Smooth muscle cell (in vitro differentiated cells): ENCODE measurements around the gene LCA5. TPM values are rescaled to one million over a fixed set of nuclear protein-coding genes. Genes with fewer than 3 reads are reported as not detected.

Source experiments
- DNase-seq: peaks from one replicate; lab custom pipeline; 2025; ENCODE audit not compliant: unreplicated experiment; lab: John Stamatoyannopoulos, UW
- H2AFZ ChIP-seq: fragments of 200-600 bp; sonication (generic); 2 replicates; pipeline ENCODE4 v1.6.0; 2016; ENCODE audit warnings: antibody characterized with exemption, low read depth, mild to moderate bottlenecking
- H3F3A ChIP-seq: fragments of 200-600 bp; sonication (generic); 2 replicates; pipeline ENCODE4 v1.6.0; 2017; ENCODE audit warnings: antibody characterized with exemption, low read depth
- H3K27ac ChIP-seq: fragments of 200-600 bp; sonication (generic); 2 replicates; pipeline ENCODE4 v1.5.1; 2016; ENCODE audit warnings: low read depth, mild to moderate bottlenecking
- H3K27me3 ChIP-seq: fragments of 200-600 bp; sonication (generic); 2 replicates; pipeline ENCODE4 v1.6.1; 2016; ENCODE audit warnings: low read depth, mild to moderate bottlenecking
- H3K36me3 ChIP-seq: fragments of 200-600 bp; sonication (generic); 2 replicates; pipeline ENCODE4 v1.5.1; 2016; ENCODE audit warnings: low read depth
- H3K4me1 ChIP-seq: fragments of 200-600 bp; sonication (generic); 2 replicates; pipeline ENCODE4 v1.5.1; 2016; ENCODE audit warnings: low read depth
- H3K4me2 ChIP-seq: fragments of 200-600 bp; sonication (generic); 2 replicates; pipeline ENCODE4 v1.6.0; 2016; ENCODE audit warnings: mild to moderate bottlenecking
- H3K4me3 ChIP-seq: fragments of 200-600 bp; sonication (generic); 2 replicates; pipeline ENCODE4 v1.5.1; 2016; ENCODE audit warnings: mild to moderate bottlenecking
- H3K79me2 ChIP-seq: fragments of 200-600 bp; sonication (generic); 2 replicates; pipeline ENCODE4 v1.6.0; 2016; ENCODE audit warnings: low read depth, mild to moderate bottlenecking
- H3K9ac ChIP-seq: fragments of 200-600 bp; sonication (generic); 2 replicates; pipeline ENCODE4 v1.6.0; 2016; ENCODE audit warnings: low read depth
- H3K9me3 ChIP-seq: fragments of 200-600 bp; sonication (generic); replicated peaks from 2 replicates; pipeline ENCODE4 v1.5.1; 2016; ENCODE audit warnings: low read depth
- H4K20me1 ChIP-seq: fragments of 200-600 bp; sonication (generic); 2 replicates; pipeline ENCODE4 v1.6.0; 2016; ENCODE audit warnings: low read depth
- CTCF ChIP-seq: fragments of 200-600 bp; sonication (generic); IDR thresholded peaks from 2 replicates; pipeline ENCODE4 v1.5.1; 2017; ENCODE audit warnings: borderline replicate concordance, mild to moderate bottlenecking, antibody characterized with exemption; ENCODE audit not compliant: insufficient read depth, poor library complexity, severe bottlenecking
- WGBS: methylation state at CpG from one replicate; pipeline ENCODE4 v1.1.7; 2016; ENCODE audit warnings: low lambda C conversion rate; 5-methylcytosine and 5-hydroxymethylcytosine counted together
- polyA plus RNA-seq: library from polyadenylated mRNA; unstranded; fragments of >200 nt; fragmentation: Nextera tagmentation; extraction: Ambion mirVana; gene quantifications from 2 replicates; pipeline ENCODE4 v1.2.1, GENCODE V29; 2016
- total RNA-seq: library from RNA; depleted of rRNA; stranded (reverse); fragments of >200 nt; gene quantifications from 2 replicates; pipeline ENCODE4 v1.2.3, GENCODE V29; 2014

LCA5 gene
- total and polyA plus RNA-seq, 2 experiments from 2014 or later: 3.0 to 8.9 TPM

- Histone ChIP-seq H3K4me3 (peak overlapping the region; percentile 40), H2AFZ (no peak overlapping the region), H3F3A (peaks cover 3% of the 10 kb centered on the region), H4K20me1 (no peaks in the 10 kb centered on the region), H3K79me2 (no peaks in the 10 kb centered on the region), H3K27ac (peak overlapping the region; percentile 79), H3K27me3 (no peaks in the 10 kb centered on the region), H3K4me2 (peak overlapping the region; percentile 79), H3K4me1 (peaks cover 14% of the 10 kb centered on the region), H3K9me3 (no peaks in the 10 kb centered on the region), H3K36me3 (no peaks in the 10 kb centered on the region), H3K9ac (peak overlapping the region; percentile 29)
- 37% methylated on average over 3 of the region's 3 CpGs for WGBS
- DNase-seq: no peak
- TF ChIP-seq CTCF: peak; percentile 59
These were observed 33.1 kb upstream of the LCA5 start for GRCh38 chr6:79570129-79571029.

GRCh38 chr6:79568996-79569395 lies 31.8 kb upstream of the LCA5 start:
- Histone ChIP-seq H3K4me1 (peaks cover 9% of the 10 kb centered on the region), H3K4me2 (no peak overlapping the region), H3K9me3 (no peaks in the 10 kb centered on the region), H4K20me1 (no peaks in the 10 kb centered on the region), H3K9ac (no peak overlapping the region), H2AFZ (no peak overlapping the region), H3K4me3 (no peak overlapping the region), H3K27ac (peak overlapping the region; percentile 79), H3K36me3 (no peaks in the 10 kb centered on the region), H3K27me3 (no peaks in the 10 kb centered on the region), H3F3A (no peaks in the 10 kb centered on the region), H3K79me2 (no peaks in the 10 kb centered on the region)
- WGBS: 98% methylated on average over 2 of the region's 2 CpGs
- no peak for DNase-seq
- TF ChIP-seq CTCF: no peak

GRCh38 chr6:79564636-79565035 lies 27.4 kb upstream of the LCA5 start:
- DNase-seq: no peak
- 90% methylated on average over 2 of the region's 2 CpGs for WGBS
- no peak overlapping the region for H3K27ac ChIP-seq

More at GRCh38 chr6:79564636-79565035, 27.4 kb upstream of the LCA5 start:
- no peaks in the 10 kb centered on the region for H4K20me1 ChIP-seq
- H3K36me3 ChIP-seq: no peaks in the 10 kb centered on the region
- H3K4me2 ChIP-seq: no peak overlapping the region
- no peaks in the 10 kb centered on the region for H3K4me1 ChIP-seq
- no peaks in the 10 kb centered on the region for H3K27me3 ChIP-seq
- H3K4me3 ChIP-seq: no peak overlapping the region
- H2AFZ ChIP-seq: no peak overlapping the region
- H3K79me2 ChIP-seq: no peaks in the 10 kb centered on the region
- no peak for TF ChIP-seq CTCF
- no peaks in the 10 kb centered on the region for H3K9me3 ChIP-seq
- H3K9ac ChIP-seq: no peak overlapping the region
- H3F3A ChIP-seq: no peaks in the 10 kb centered on the region
